ENCODE measurements around the gene MLLT6.

- TF ChIP-seq CTCF (IDR thresholded peaks at IDR 0.05): no peak
- TF ChIP-seq EZH2 (IDR thresholded peaks at IDR 0.05): no peak
- TF ChIP-seq EZH2phosphoT487 (IDR thresholded peaks at IDR 0.05): no peak
Observed at GRCh38 chr17:38691154-38691553, 13.9 kb upstream of the MLLT6 start.
